Sigmoid colon (tissue), 7 donors: ENCODE data around the gene C17orf100. TPM values are rescaled to one million over a fixed set of nuclear protein-coding genes. Genes with fewer than 3 reads are reported as not detected.
"Not testable (repeated sequence)": the region's sequence is repeated elsewhere in the genome, so short reads cannot be mapped to it uniquely, and the experiment has no call there.

Experiments
- DNase-seq: peaks from one replicate; pipeline ENCODE4 v3.0.0-alpha.2; 2019
- H3K27ac ChIP-seq, 4 donors: fragments of 200-600 bp; sonication (generic); one replicate each; pipeline ENCODE4 v1.5.1; 2016 to 2019; ENCODE audit warnings: mild to moderate bottlenecking in 1 of 4
- H3K27me3 ChIP-seq, 3 donors: fragments of 200-600 bp; sonication (generic); one replicate each; pipeline ENCODE4 v1.5.1; 2019; ENCODE audit warnings: mild to moderate bottlenecking in 1 of 3
- H3K36me3 ChIP-seq, 4 donors: fragments of 200-600 bp; sonication (generic); one replicate each; pipeline ENCODE4 v1.5.1; 2016 to 2019
- H3K4me1 ChIP-seq, 4 donors: fragments of 200-600 bp; sonication (generic); one replicate each; pipeline ENCODE4 v1.5.1; 2017 to 2019
- H3K4me3 ChIP-seq, 4 donors: fragments of 200-600 bp; sonication (generic); one replicate each; pipeline ENCODE4 v1.5.1; 2017 to 2019; ENCODE audit warnings: mild to moderate bottlenecking in 2 of 4, moderate library complexity in 1 of 4
- H3K9me3 ChIP-seq, 4 donors: fragments of 200-600 bp in 3 of 4; sonication (generic) in 3 of 4; one replicate each; pipeline versions ENCODE4 v1.5.1 to v1.6.1; 2013 to 2019
- CTCF ChIP-seq, 4 experiments: fragments of 450-650 bp in 3 of 4; fragments of 200-600 bp in 1 of 4; IDR thresholded peaks; one replicate each; pipeline ENCODE4 v1.5.1; 2016 to 2019; ENCODE audit warnings: antibody characterized with exemption in 4 of 4, mild to moderate bottlenecking in 3 of 4, moderate library complexity in 2 of 4
- EP300 ChIP-seq, 4 donors: sonication (generic); formaldehyde crosslinking; IDR thresholded peaks; one replicate each; pipeline ENCODE4 v1.6.1; 2017; ENCODE audit warnings: antibody characterized with exemption in 4 of 4
- POLR2A ChIP-seq, 2 donors: fragments of 450-650 bp; IDR thresholded peaks; one replicate each; pipeline ENCODE4 v1.6.1; 2016; ENCODE audit warnings: antibody characterized with exemption in 2 of 2, mild to moderate bottlenecking in 2 of 2, moderate library complexity in 2 of 2
- POLR2AphosphoS5 ChIP-seq, 4 donors: sonication (generic); formaldehyde crosslinking; IDR thresholded peaks; one replicate each; pipeline ENCODE4 v1.6.1; 2017; ENCODE audit warnings: antibody characterized with exemption in 4 of 4
- WGBS, 2 donors: extraction: QIAGEN DNeasy Blood & Tissue Kit; methylation state at CpG; one replicate each; pipeline ENCODE4 v1.1.7; 2013; 5-methylcytosine and 5-hydroxymethylcytosine counted together
- intact Hi-C: fragments of 100-400 bp; cut with DNase I; formaldehyde crosslinking; loops from one replicate; pipeline ENCODE4 v1.15.1; 2023
- polyA plus RNA-seq, 3 donors: library from polyadenylated mRNA; stranded (reverse); fragments of 200-250 nt; gene quantifications; one replicate each; pipeline ENCODE4 v1.2.3, GENCODE V29; 2013
- total RNA-seq, 4 donors: library from RNA; depleted of rRNA; stranded (reverse); fragments of >200 nt; gene quantifications; one replicate each; pipeline ENCODE4 v1.1.0, GENCODE V29; 2016
- donor health status: healthy with polysubstance abuse.
- donor health status: Bipolar disorder and iron deficiency.
- donor health status: healthy.

C17orf100 gene
- total and polyA plus RNA-seq, 7 donors: 0.81 to 4.2 (median 2.1) TPM

DNA sequence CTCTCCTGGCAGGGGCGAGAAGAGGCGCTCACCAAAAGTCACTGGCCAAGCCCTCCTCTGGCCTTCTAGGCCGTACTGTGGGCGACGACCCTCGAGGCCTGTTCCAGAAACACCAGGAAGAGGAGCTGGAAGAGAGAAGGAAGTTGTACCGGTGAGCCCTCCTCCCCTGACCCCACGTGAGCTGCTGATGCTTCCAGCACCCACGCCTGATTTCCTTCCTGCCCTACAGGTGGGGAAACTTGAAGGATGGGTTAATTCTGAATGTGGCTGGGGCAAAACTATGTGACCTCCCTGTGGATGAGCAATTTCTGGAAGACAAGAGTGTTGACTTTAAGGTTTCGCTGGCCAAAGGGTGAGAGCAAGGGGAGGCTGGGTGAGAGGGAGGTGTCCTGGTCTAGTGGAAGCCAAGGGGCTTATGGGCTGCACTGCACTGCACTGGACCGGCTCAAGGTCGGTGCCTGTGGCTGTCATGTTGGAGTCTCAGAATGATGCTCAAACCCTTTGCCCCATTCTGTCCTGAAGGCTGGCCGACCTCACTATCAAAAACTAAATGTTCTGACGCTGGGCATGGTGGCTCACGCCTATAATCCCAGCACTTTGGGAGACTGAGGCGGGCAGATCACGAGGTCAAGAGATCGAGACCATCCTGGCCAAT, 6.2 kb downstream of the C17orf100 start:
- H3K4me3 ChIP-seq: no peak overlapping the region
- no peaks in the 10 kb centered on the region for H3K9me3 ChIP-seq
- H3K27me3 ChIP-seq: peaks cover 8 to 75% (median 19%) of the 10 kb centered on the region in 3 donors
- WGBS, 2 donors: 70 to 80% methylated on average over 18 of the region's 18 CpGs
- no peaks in the 10 kb centered on the region for H3K36me3 ChIP-seq
- DNase-seq: no peak
- no peak overlapping the region for H3K27ac ChIP-seq
- TF ChIP-seq CTCF (IDR thresholded peaks at IDR 0.05) (no peak), POLR2AphosphoS5 (IDR thresholded peaks at IDR 0.05) (no peak), POLR2A (IDR thresholded peaks at IDR 0.05) (no peak), EP300 (IDR thresholded peaks at IDR 0.05) (no peak)
- H3K4me1 ChIP-seq: peaks cover 0 to 17% (median 3%) of the 10 kb centered on the region in 4 donors
- intact Hi-C loops: no loop called here

DNA sequence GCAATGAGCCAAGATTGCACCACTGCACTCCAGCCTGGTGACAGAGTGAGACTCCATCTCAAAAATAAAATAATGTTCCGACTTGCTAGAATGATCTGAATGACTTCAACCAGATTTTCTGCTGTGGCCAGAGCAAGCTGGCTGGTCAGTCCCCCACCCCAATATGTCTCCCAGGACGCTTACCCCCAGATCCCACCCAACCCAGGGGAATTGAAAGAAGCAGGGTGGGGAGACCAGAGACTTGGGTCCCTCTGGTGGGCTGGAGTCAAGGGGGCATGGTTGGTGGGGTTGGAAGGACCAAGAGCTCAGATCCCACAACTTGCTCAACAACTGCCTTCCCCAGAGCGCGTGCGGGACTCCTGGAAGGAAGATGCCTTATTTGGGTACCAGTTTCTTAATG, 6.8 kb downstream of the C17orf100 start:
- H3K36me3 ChIP-seq, H3K9me3 ChIP-seq, DNase-seq, intact Hi-C loops, H3K4me3 ChIP-seq, H3K27ac ChIP-seq: not testable (repeated sequence)
- Histone ChIP-seq H3K27me3 (peaks cover 8 to 68% (median 19%) of the 10 kb centered on the region in 3 donors), H3K4me1 (peaks cover 0 to 11% (median 2%) of the 10 kb centered on the region in 4 donors)
- WGBS, 2 donors: 95 to 98% methylated on average over 2 of the region's 5 CpGs

DNA sequence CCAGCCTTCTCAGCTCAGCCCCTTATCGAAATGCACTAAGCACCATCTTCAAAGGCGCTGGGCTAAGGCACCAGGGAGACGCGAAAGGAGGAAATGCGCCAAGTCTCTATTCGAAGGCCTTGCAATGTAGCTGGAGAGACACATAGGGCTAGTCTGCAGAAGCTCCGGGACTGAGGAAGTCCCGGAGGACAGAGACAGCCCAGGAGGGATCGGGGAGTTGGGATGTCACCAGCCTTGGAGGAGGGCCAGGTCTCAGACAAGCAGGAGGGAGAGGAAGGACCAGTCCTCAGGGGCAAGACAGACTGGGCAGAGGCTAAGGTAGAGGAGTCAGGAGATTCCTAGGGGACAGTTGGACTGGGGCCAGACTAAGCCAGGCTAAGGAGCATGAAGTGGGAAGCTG, 8.5 kb downstream of the C17orf100 start:
- intact Hi-C loops: no loop called here
- WGBS, 2 donors: 84 to 89% methylated on average over 9 of the region's 9 CpGs

DNA sequence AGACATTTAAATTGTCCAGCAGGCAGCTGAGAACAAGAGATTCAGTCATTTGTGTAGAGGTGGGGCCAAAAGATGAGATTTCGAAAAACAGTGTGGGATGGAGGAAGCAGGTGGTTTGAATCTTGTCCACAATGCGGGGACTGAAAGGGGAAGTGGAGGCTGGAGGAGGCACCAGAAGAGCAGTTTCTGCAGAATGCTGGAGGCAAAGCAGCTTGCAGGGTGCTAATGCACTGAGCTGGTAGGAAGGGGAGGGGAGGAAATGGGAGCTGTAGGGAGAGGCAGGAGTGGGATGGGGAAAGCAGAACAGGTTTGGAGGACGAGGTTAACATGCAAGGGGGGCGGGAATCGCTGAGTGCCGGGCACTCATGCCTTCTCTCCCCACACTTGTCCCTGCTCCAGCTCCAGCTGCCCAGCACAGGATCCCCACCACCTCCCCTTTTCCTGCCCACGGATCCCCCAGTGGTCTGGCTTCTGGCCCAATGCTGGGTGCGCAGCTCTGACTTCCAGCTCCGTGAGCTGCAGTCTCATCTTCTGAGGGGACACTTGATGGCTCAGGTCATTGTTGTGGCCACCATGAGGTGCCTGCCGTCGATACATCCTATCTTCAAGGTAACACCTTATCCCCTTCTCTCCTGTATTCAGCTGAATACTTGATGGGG, 9.4 kb downstream of the C17orf100 start:
- intact Hi-C loops: no loop called here
- WGBS, 2 donors: 35 to 68% methylated on average over 11 of the region's 11 CpGs
- peaks cover 0 to 46% (median 10%) of the 10 kb centered on the region in 3 donors for H3K27me3 ChIP-seq
- H3K4me3 ChIP-seq: no peak overlapping the region
- H3K27ac ChIP-seq: no peak overlapping the region
- H3K4me1 ChIP-seq: no peaks in the 10 kb centered on the region
- no peak for DNase-seq
- H3K9me3 ChIP-seq: no peaks in the 10 kb centered on the region
- TF ChIP-seq CTCF (IDR thresholded peaks at IDR 0.05) (no peak), POLR2A (IDR thresholded peaks at IDR 0.05) (no peak), POLR2AphosphoS5 (IDR thresholded peaks at IDR 0.05) (no peak), EP300 (IDR thresholded peaks at IDR 0.05) (no peak)
- H3K36me3 ChIP-seq: no peaks in the 10 kb centered on the region

More for the DNA sequence above, 8.5 kb downstream of the C17orf100 start:
- peaks cover 0 to 4% (median 0%) of the 10 kb centered on the region in 4 donors for H3K4me1 ChIP-seq
- no peak overlapping the region for H3K4me3 ChIP-seq
- TF ChIP-seq POLR2A (IDR thresholded peaks at IDR 0.05) (no peak), CTCF (IDR thresholded peaks at IDR 0.05) (no peak), POLR2AphosphoS5 (IDR thresholded peaks at IDR 0.05) (no peak), EP300 (IDR thresholded peaks at IDR 0.05) (no peak)
- H3K9me3 ChIP-seq: no peaks in the 10 kb centered on the region
- peaks cover 3 to 52% (median 16%) of the 10 kb centered on the region in 3 donors for H3K27me3 ChIP-seq
- DNase-seq: no peak
- no peak overlapping the region for H3K27ac ChIP-seq
- H3K36me3 ChIP-seq: no peaks in the 10 kb centered on the region

- H3K27me3 ChIP-seq: peaks cover 0 to 43% (median 10%) of the 10 kb centered on the region in 3 donors
- no peaks in the 10 kb centered on the region for H3K4me1 ChIP-seq
- H3K4me3 ChIP-seq: no peak overlapping the region
- intact Hi-C loops: no loop called here
- no peaks in the 10 kb centered on the region for H3K9me3 ChIP-seq
- 64 to 65% methylated on average over 2 of the region's 2 CpGs for WGBS, 2 donors
- no peaks in the 10 kb centered on the region for H3K36me3 ChIP-seq
- DNase-seq: no peak
- TF ChIP-seq POLR2AphosphoS5 (IDR thresholded peaks at IDR 0.05) (no peak), POLR2A (IDR thresholded peaks at IDR 0.05) (no peak), CTCF (IDR thresholded peaks at IDR 0.05) (no peak)
- H3K27ac ChIP-seq: no peak overlapping the region
Observed at GRCh38 chr17:6661464-6661848, 9.9 kb downstream of the C17orf100 start.

- intact Hi-C loops, H3K9me3 ChIP-seq, H3K4me1 ChIP-seq, DNase-seq, H3K4me3 ChIP-seq, H3K36me3 ChIP-seq, H3K27ac ChIP-seq: not testable (repeated sequence)
- 91 to 96% methylated on average over 14 of the region's 14 CpGs for WGBS, 2 donors
- peaks cover 0 to 29% (median 0%) of the 10 kb centered on the region in 3 donors for H3K27me3 ChIP-seq
Observed at GRCh38 chr17:6663200-6663599, 11.6 kb downstream of the C17orf100 start.
